HEK293 (cell line): Measurements from ENCODE around the gene COBL.

Experiments used
- CTCF ChIP-seq: fragments of 450-650 bp; formaldehyde crosslinking; IDR thresholded peaks from 2 replicates; pipeline ENCODE4 v1.5.1; 2016; ENCODE audit warnings: missing biosample characterization, missing genetic modification characterization
- TRIM28 ChIP-seq: IDR thresholded peaks from 2 replicates; pipeline ENCODE4 v1.6.1; 2011; ENCODE audit warnings: low read length, control low read depth, borderline replicate concordance
- YY1 ChIP-seq: fragments of 450-650 bp; formaldehyde crosslinking; IDR thresholded peaks from 2 replicates; pipeline ENCODE4 v1.5.1; 2018; ENCODE audit warnings: missing biosample characterization, missing genetic modification characterization
- ZNF274 ChIP-seq, 2 experiments: fragments of 200-500 bp in 1 of 2; fragments of 450-650 bp in 1 of 2; sonication (Bioruptor generic) in 1 of 2; formaldehyde crosslinking in 1 of 2; IDR thresholded peaks; 2 replicates each; pipeline versions ENCODE4 v1.5.1 to v1.6.1; 2014 to 2016; ENCODE audit warnings: borderline replicate concordance in 1 of 2, inconsistent platforms in 1 of 2, low read length in 1 of 2, missing biosample characterization in 1 of 2, missing genetic modification characterization in 1 of 2
- ZNF280C ChIP-seq: fragments of 450-650 bp; formaldehyde crosslinking; IDR thresholded peaks from 2 replicates; pipeline ENCODE4 v1.5.1; 2016; ENCODE audit warnings: missing biosample characterization, missing genetic modification characterization
- ZNF292 ChIP-seq: fragments of 450-650 bp; formaldehyde crosslinking; IDR thresholded peaks from 2 replicates; pipeline ENCODE4 v1.5.1; 2016; ENCODE audit warnings: low read depth, missing biosample characterization, missing genetic modification characterization, borderline replicate concordance
- ZNF354C ChIP-seq: fragments of 450-650 bp; formaldehyde crosslinking; IDR thresholded peaks from 2 replicates; pipeline ENCODE4 v1.5.1; 2016; ENCODE audit warnings: missing biosample characterization, missing genetic modification characterization, low read depth, borderline replicate concordance
- ZNF830 ChIP-seq: fragments of 450-650 bp; IDR thresholded peaks from 2 replicates; pipeline ENCODE4 v1.5.0; 2018; ENCODE audit warnings: missing biosample characterization, missing genetic modification characterization, low read depth, mild to moderate bottlenecking, moderate library complexity
- TF ChIP-seq, protein P1 (sequence below): fragments of 450-650 bp; formaldehyde crosslinking; IDR thresholded peaks from 2 replicates; pipeline ENCODE4 v1.5.1; 2016; ENCODE audit warnings: missing biosample characterization, missing genetic modification characterization

- TF ChIP-seq ZNF280C (tag by site-specific recombination) = no peak
- no peak for TF ChIP-seq ZNF830 (tag by site-specific recombination)
- TF ChIP-seq CTCF (tag by site-specific recombination) = no peak
- TF ChIP-seq ZNF292 (tag by site-specific recombination) = no peak
- no peak for TF ChIP-seq ZNF274 (IDR thresholded peaks at IDR 0.05; ENCODE audit: low read length)
- no peak for TF ChIP-seq ZNF274 (tag by site-specific recombination; IDR thresholded peaks at IDR 0.05; ENCODE audit: borderline replicate concordance)
- TF ChIP-seq TRIM28 = no peak
- no peak for TF ChIP-seq ZNF354C (tag by site-specific recombination)
- TF ChIP-seq, protein P1, sequence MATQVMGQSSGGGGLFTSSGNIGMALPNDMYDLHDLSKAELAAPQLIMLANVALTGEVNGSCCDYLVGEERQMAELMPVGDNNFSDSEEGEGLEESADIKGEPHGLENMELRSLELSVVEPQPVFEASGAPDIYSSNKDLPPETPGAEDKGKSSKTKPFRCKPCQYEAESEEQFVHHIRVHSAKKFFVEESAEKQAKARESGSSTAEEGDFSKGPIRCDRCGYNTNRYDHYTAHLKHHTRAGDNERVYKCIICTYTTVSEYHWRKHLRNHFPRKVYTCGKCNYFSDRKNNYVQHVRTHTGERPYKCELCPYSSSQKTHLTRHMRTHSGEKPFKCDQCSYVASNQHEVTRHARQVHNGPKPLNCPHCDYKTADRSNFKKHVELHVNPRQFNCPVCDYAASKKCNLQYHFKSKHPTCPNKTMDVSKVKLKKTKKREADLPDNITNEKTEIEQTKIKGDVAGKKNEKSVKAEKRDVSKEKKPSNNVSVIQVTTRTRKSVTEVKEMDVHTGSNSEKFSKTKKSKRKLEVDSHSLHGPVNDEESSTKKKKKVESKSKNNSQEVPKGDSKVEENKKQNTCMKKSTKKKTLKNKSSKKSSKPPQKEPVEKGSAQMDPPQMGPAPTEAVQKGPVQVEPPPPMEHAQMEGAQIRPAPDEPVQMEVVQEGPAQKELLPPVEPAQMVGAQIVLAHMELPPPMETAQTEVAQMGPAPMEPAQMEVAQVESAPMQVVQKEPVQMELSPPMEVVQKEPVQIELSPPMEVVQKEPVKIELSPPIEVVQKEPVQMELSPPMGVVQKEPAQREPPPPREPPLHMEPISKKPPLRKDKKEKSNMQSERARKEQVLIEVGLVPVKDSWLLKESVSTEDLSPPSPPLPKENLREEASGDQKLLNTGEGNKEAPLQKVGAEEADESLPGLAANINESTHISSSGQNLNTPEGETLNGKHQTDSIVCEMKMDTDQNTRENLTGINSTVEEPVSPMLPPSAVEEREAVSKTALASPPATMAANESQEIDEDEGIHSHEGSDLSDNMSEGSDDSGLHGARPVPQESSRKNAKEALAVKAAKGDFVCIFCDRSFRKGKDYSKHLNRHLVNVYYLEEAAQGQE = no peak
- no peak for TF ChIP-seq YY1 (tag by site-specific recombination)
These were observed 290.9 kb downstream of the COBL start for GRCh38 chr7:51025668-51026067.
